Smooth muscle cell (in vitro differentiated cells): ENCODE results near the gene LARP4B. TPM values are rescaled to one million over a fixed set of nuclear protein-coding genes. Genes with fewer than 3 reads are reported as not detected.

ENCODE experiments used
- DNase-seq: peaks from one replicate; lab custom pipeline; 2025; ENCODE audit not compliant: unreplicated experiment; lab: John Stamatoyannopoulos, UW
- H2AFZ ChIP-seq: fragments of 200-600 bp; sonication (generic); 2 replicates; pipeline ENCODE4 v1.6.0; 2016; ENCODE audit warnings: antibody characterized with exemption, low read depth, mild to moderate bottlenecking
- H3F3A ChIP-seq: fragments of 200-600 bp; sonication (generic); 2 replicates; pipeline ENCODE4 v1.6.0; 2017; ENCODE audit warnings: antibody characterized with exemption, low read depth
- H3K27ac ChIP-seq: fragments of 200-600 bp; sonication (generic); 2 replicates; pipeline ENCODE4 v1.5.1; 2016; ENCODE audit warnings: low read depth, mild to moderate bottlenecking
- H3K27me3 ChIP-seq: fragments of 200-600 bp; sonication (generic); 2 replicates; pipeline ENCODE4 v1.6.1; 2016; ENCODE audit warnings: low read depth, mild to moderate bottlenecking
- H3K36me3 ChIP-seq: fragments of 200-600 bp; sonication (generic); 2 replicates; pipeline ENCODE4 v1.5.1; 2016; ENCODE audit warnings: low read depth
- H3K4me1 ChIP-seq: fragments of 200-600 bp; sonication (generic); 2 replicates; pipeline ENCODE4 v1.5.1; 2016; ENCODE audit warnings: low read depth
- H3K4me2 ChIP-seq: fragments of 200-600 bp; sonication (generic); 2 replicates; pipeline ENCODE4 v1.6.0; 2016; ENCODE audit warnings: mild to moderate bottlenecking
- H3K4me3 ChIP-seq: fragments of 200-600 bp; sonication (generic); 2 replicates; pipeline ENCODE4 v1.5.1; 2016; ENCODE audit warnings: mild to moderate bottlenecking
- H3K79me2 ChIP-seq: fragments of 200-600 bp; sonication (generic); 2 replicates; pipeline ENCODE4 v1.6.0; 2016; ENCODE audit warnings: low read depth, mild to moderate bottlenecking
- H3K9ac ChIP-seq: fragments of 200-600 bp; sonication (generic); 2 replicates; pipeline ENCODE4 v1.6.0; 2016; ENCODE audit warnings: low read depth
- H3K9me3 ChIP-seq: fragments of 200-600 bp; sonication (generic); replicated peaks from 2 replicates; pipeline ENCODE4 v1.5.1; 2016; ENCODE audit warnings: low read depth
- H4K20me1 ChIP-seq: fragments of 200-600 bp; sonication (generic); 2 replicates; pipeline ENCODE4 v1.6.0; 2016; ENCODE audit warnings: low read depth
- CTCF ChIP-seq: fragments of 200-600 bp; sonication (generic); IDR thresholded peaks from 2 replicates; pipeline ENCODE4 v1.5.1; 2017; ENCODE audit warnings: borderline replicate concordance, mild to moderate bottlenecking, antibody characterized with exemption; ENCODE audit not compliant: insufficient read depth, poor library complexity, severe bottlenecking
- WGBS: methylation state at CpG from one replicate; pipeline ENCODE4 v1.1.7; 2016; ENCODE audit warnings: low lambda C conversion rate; 5-methylcytosine and 5-hydroxymethylcytosine counted together
- polyA plus RNA-seq: library from polyadenylated mRNA; unstranded; fragments of >200 nt; fragmentation: Nextera tagmentation; extraction: Ambion mirVana; gene quantifications from 2 replicates; pipeline ENCODE4 v1.2.1, GENCODE V29; 2016
- total RNA-seq: library from RNA; depleted of rRNA; stranded (reverse); fragments of >200 nt; gene quantifications from 2 replicates; pipeline ENCODE4 v1.2.3, GENCODE V29; 2014

LARP4B gene
- total and polyA plus RNA-seq, 2 experiments from 2014 or later: 16.7 to 24.9 TPM

DNA sequence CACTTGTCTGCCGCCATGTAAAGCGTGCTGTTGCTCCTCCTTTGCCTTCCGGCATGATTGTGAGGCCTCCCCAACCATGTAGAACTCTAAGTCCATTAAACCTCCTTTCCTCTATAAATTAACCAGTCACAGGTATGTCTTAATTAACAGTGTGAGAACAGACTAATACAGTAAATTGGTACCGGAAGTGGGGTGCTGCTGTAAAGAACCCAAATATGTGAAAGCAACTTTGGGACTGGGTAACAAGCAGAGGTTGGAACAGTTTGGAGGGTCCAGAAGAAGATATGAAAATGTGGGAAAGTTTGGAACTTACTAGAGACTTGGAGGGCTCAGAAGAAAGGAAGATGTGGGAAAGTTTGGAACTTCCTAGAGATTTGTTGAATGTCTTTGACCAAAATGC is 135.3 kb downstream of the LARP4B start:
- Histone ChIP-seq H3K36me3 (peaks cover 4% of the 10 kb centered on the region), H3K9me3 (no peaks in the 10 kb centered on the region), H4K20me1 (no peaks in the 10 kb centered on the region), H3K4me1 (no peaks in the 10 kb centered on the region), H3K4me3 (no peak overlapping the region), H3K79me2 (no peaks in the 10 kb centered on the region), H2AFZ (no peak overlapping the region), H3K9ac (no peak overlapping the region), H3K27me3 (no peaks in the 10 kb centered on the region), H3K4me2 (no peak overlapping the region), H3F3A (peaks cover 7% of the 10 kb centered on the region), H3K27ac (no peak overlapping the region)
- DNase-seq: no peak
- 75% methylated on average over 4 of the region's 4 CpGs for WGBS
- TF ChIP-seq CTCF: no peak

DNA sequence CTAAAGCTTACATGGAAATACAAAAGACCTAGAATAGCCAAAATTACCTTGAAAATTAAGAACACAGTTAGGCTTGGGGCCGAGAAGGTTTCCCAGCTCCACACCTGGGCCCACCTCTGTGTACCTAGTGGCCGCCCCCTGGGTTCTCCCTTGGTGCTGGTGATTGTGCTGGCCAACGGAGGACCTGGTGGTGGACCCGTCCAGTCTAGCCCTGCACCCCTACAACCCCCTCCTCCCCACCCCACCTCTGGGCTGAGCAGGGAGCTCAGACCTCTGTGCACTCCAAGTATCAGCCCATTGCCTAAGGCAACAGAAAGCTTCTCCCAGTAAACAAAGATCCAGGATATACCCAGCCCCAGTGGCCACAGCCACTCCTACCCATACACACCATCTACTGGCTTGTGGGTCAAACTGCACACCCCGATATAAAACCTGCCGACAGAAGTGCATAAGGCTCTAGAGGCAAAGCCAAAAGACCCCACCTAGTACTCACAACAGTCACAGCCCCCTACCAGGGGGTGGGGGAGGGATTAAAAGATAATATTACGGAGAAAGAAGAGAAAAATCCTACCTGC is 137.0 kb downstream of the LARP4B start:
- no peak overlapping the region for H2AFZ ChIP-seq
- no peak overlapping the region for H3K4me3 ChIP-seq
- no peaks in the 10 kb centered on the region for H3K9me3 ChIP-seq
- peaks cover 4% of the 10 kb centered on the region for H3K36me3 ChIP-seq
- peaks cover 7% of the 10 kb centered on the region for H3F3A ChIP-seq
- 93% methylated on average over 7 of the region's 7 CpGs for WGBS
- no peaks in the 10 kb centered on the region for H3K4me1 ChIP-seq
- H3K9ac ChIP-seq: no peak overlapping the region
- no peaks in the 10 kb centered on the region for H3K27me3 ChIP-seq
- H4K20me1 ChIP-seq: no peaks in the 10 kb centered on the region
- no peaks in the 10 kb centered on the region for H3K79me2 ChIP-seq
- TF ChIP-seq CTCF: peak; percentile 25
- H3K4me2 ChIP-seq: no peak overlapping the region
- H3K27ac ChIP-seq: no peak overlapping the region
- DNase-seq: no peak

DNA sequence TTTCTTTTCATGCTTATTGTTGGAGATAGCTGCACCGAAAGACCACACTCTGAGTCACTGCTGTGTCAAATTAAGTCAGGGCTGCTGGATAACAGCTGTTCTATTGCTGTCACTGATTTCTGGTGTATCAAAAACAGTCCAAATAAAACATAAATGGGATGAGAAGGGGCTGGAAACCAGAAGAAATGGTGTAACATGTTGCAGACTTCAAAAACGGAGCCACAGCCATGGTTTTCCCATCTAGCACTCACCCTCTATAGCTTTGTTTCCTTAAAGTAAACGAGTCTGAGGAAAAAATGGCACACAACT is 138.8 kb downstream of the LARP4B start:
- H3K4me3 ChIP-seq: no peak overlapping the region
- peak overlapping the region; percentile 19 for H3K27ac ChIP-seq
- 48% methylated on average over 3 of the region's 3 CpGs for WGBS
- H4K20me1 ChIP-seq: no peaks in the 10 kb centered on the region
- no peaks in the 10 kb centered on the region for H3K79me2 ChIP-seq
- peaks cover 3% of the 10 kb centered on the region for H3K4me1 ChIP-seq
- no peaks in the 10 kb centered on the region for H3K27me3 ChIP-seq
- peaks cover 7% of the 10 kb centered on the region for H3F3A ChIP-seq
- no peaks in the 10 kb centered on the region for H3K9me3 ChIP-seq
- H3K36me3 ChIP-seq: peaks cover 4% of the 10 kb centered on the region
- no peak overlapping the region for H2AFZ ChIP-seq
- H3K4me2 ChIP-seq: no peak overlapping the region
- no peak for TF ChIP-seq CTCF
- DNase-seq: no peak
- no peak overlapping the region for H3K9ac ChIP-seq

- DNase-seq: no peak
- Histone ChIP-seq H3K27ac (no peak overlapping the region), H3K9me3 (no peaks in the 10 kb centered on the region), H3K4me3 (no peak overlapping the region), H3K27me3 (no peaks in the 10 kb centered on the region), H2AFZ (no peak overlapping the region), H3K36me3 (peaks cover 4% of the 10 kb centered on the region), H4K20me1 (no peaks in the 10 kb centered on the region), H3K79me2 (no peaks in the 10 kb centered on the region), H3F3A (peaks cover 7% of the 10 kb centered on the region), H3K4me1 (peaks cover 3% of the 10 kb centered on the region), H3K9ac (no peak overlapping the region), H3K4me2 (no peak overlapping the region)
- 97% methylated on average over 16 of the region's 16 CpGs for WGBS
- TF ChIP-seq CTCF: no peak
Observed at GRCh38 chr10:792083-792791, 139.3 kb downstream of the LARP4B start.
